Skeletal muscle satellite cell (primary cell): ENCODE data around the gene LYPD4.

Experiments
- H3K27me3 ChIP-seq: 2 replicates; pipeline ENCODE4 v1.7.0; 2013; ENCODE audit warnings: low read length; ENCODE audit not compliant: control insufficient read depth, insufficient read depth
- H3K36me3 ChIP-seq: 2 replicates; pipeline ENCODE4 v1.7.0; 2013; ENCODE audit warnings: mild to moderate bottlenecking, control low read depth, low read length; ENCODE audit not compliant: insufficient read depth
- H3K4me1 ChIP-seq: 2 replicates; pipeline ENCODE4 v1.7.0; 2013; ENCODE audit warnings: low read length; ENCODE audit not compliant: control insufficient read depth, insufficient read depth
- H3K4me2 ChIP-seq: 2 replicates; pipeline ENCODE4 v1.7.0; 2013; ENCODE audit warnings: mild to moderate bottlenecking, low read length
- H3K4me3 ChIP-seq: 2 replicates; pipeline ENCODE4 v1.7.0; 2013; ENCODE audit warnings: low read length
- H3K9ac ChIP-seq: 2 replicates; pipeline ENCODE4 v1.7.0; 2013; ENCODE audit warnings: mild to moderate bottlenecking, low read depth, low read length, moderate library complexity
- H3K9me3 ChIP-seq: replicated peaks from 2 replicates; pipeline ENCODE4 v1.7.0; 2013; ENCODE audit warnings: mild to moderate bottlenecking, control low read depth, low read length

LYPD4 gene

DNA sequence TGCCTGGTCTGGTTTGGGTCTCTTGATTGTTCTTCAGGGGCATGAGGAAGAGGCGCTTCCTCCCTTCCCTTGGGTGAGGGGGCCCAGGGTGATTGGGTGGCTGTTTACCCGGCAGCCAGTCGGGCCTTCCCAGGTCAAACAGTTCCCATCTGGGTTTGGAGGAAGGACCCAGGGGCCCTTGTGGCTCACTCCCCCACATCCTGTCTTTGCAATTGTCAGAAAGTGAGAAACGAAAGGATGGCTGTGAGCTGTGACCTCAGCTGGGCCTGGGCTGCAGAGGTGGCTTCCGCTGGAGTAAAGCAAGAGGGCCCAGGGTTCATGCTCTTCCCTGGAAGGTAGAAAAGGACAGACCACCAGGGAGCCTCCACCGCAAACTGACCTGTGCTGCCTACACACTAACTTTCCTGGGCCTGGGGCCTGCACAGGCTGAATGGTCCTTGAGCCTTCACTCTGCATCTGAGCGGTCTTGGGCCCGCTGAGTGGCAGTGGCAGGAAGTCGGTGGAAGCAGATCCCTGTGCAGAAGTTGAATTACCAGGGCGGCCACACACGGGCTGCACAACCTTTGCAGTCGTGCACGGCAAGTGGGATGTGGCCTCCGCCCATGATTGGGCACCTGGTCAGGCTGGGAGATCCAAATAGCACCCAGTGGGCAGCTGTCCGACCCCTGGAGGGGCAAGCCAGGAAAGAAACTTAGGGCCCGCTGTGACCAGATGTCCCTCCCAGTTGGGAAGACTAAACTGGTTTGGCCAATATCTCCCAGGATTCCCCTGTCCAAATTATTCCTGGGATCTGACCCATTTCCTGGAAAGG lies 27.3 kb upstream of the LYPD4 start:
- Histone ChIP-seq H3K9ac (no peak overlapping the region), H3K4me3 (no peak overlapping the region)

DNA sequence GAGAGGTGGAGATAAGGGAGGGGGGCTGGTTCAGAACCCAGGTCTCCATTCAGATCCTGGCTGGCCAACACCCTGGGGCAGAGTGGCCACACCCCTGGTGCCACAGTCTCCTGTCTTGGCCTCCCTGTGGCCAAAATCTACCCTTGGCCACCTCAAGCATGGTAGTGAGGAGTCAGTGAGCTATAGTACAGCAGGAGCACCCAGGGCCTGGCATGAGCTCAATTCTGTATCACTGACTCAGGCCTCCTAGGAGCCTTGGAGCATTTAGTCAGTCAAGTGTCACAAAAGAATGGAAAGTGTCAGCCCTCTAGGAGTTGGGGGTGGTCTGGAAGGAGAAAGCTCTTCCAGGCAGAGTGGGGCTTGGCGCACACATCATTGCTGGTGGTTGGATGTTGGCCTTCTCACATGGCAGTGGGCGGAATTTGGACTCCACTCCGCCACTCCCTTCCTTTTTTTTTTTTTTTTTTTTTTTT lies 26.0 kb upstream of the LYPD4 start:
- H3K36me3 ChIP-seq, result peaks cover 63% of the 10 kb centered on the region
- H3K4me3 ChIP-seq, result no peak overlapping the region
- H3K4me2 ChIP-seq, result no peak overlapping the region
- no peaks in the 10 kb centered on the region for H3K27me3 ChIP-seq
- H3K9me3 ChIP-seq, result no peaks in the 10 kb centered on the region
- no peak overlapping the region for H3K9ac ChIP-seq
- H3K4me1 ChIP-seq, result no peaks in the 10 kb centered on the region

More for the DNA sequence above, 27.3 kb upstream of the LYPD4 start:
- Histone ChIP-seq H3K27me3 (no peaks in the 10 kb centered on the region), H3K36me3 (peaks cover 56% of the 10 kb centered on the region), H3K9me3 (no peaks in the 10 kb centered on the region), H3K4me1 (no peaks in the 10 kb centered on the region), H3K4me2 (no peak overlapping the region)

DNA sequence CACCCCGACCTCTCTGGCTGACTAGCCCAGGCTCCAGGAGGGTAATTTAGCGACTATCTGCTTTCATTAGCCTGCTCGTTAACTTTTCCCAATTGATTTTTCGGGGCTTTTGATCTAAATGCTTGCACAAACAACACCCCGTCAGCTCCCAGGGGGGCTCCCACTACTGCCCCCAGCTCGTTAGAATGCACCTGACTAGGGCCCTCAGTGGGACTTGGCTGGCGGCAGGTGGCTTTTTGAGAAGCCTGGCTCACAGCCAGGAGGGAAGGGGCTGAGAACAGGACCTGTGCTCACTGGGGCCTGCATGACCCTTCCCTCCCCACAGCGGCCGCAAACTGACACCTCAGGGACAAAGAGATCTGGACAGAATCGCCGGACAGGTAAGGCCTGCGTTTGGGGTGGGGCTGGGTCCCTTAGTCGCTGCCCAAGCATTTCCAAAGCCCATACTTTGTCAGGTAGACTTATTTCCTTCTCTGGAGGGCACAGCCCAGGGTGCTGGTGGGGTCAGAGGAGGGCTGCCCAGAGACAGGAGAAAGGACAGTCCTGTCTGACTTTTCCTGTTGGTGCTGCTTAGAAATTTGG lies 25.0 kb upstream of the LYPD4 start:
- no peaks in the 10 kb centered on the region for H3K4me1 ChIP-seq
- peaks cover 72% of the 10 kb centered on the region for H3K36me3 ChIP-seq
- H3K4me3 ChIP-seq, result no peak overlapping the region
- no peaks in the 10 kb centered on the region for H3K9me3 ChIP-seq
- no peak overlapping the region for H3K9ac ChIP-seq
- no peaks in the 10 kb centered on the region for H3K27me3 ChIP-seq
- no peak overlapping the region for H3K4me2 ChIP-seq

DNA sequence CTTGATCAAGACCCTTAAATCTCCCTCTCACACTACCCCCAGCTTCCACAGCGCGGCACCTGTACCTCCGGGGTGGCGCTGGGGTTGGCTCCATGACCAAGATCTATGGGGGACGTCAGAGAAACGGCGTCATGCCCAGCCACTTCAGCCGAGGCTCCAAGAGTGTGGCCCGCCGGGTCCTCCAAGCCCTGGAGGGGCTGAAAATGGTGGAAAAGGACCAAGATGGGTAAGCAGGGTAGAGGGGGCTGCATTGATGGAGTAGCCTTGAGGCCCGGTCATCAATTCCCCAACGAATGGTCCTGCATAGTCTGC lies 24.5 kb upstream of the LYPD4 start:
- Histone ChIP-seq H3K4me3 (no peak overlapping the region), H3K4me1 (no peaks in the 10 kb centered on the region), H3K36me3 (peaks cover 78% of the 10 kb centered on the region), H3K9ac (no peak overlapping the region), H3K9me3 (no peaks in the 10 kb centered on the region), H3K27me3 (no peaks in the 10 kb centered on the region), H3K4me2 (no peak overlapping the region)

DNA sequence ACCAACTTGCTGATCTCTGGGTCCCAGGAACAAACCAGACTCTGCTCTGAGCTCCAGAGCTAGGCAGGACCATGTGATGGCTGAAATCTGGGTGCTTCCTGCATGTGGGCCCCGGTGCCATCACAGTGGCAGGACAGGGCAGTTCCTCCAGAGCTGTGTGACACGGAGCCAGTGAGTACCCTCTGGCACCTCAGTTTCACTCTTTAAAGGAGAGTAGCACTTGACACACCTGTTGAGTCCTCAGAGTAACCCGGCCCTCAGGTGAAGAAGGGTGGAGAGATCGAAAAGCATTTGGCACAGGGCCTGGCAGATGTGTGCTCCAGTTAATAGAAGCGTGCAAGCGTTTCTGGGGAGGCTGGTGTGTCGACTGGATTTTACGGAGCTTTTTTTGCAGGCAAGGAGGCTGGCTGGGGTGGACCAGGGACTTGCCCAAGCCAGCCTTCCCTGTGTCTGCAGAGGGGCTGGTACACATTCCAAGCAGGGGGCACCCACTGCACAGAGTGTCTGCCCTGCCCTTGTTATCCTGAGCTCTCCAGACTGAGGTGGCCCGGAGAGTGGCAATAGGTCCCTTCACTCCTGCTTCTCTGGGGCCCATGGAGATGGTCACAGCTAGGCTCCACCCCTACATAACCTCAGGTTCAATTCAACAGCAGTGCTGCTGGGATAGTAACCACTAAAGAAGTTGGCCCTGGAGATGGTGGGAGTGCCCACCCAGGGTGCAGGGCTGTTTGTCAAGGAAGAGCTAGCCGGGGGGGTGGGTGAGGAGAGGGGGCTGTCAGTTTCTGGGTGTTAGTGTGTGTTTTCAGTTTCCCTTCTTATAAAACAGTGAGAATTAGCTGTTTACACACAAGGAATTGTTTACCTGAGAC lies 23.9 kb upstream of the LYPD4 start:
- Histone ChIP-seq H3K36me3 (peaks cover 81% of the 10 kb centered on the region), H3K9ac (peak overlapping the region; percentile 13), H3K4me2 (no peak overlapping the region), H3K27me3 (no peaks in the 10 kb centered on the region), H3K9me3 (no peaks in the 10 kb centered on the region), H3K4me1 (peaks cover 1% of the 10 kb centered on the region), H3K4me3 (no peak overlapping the region)

DNA sequence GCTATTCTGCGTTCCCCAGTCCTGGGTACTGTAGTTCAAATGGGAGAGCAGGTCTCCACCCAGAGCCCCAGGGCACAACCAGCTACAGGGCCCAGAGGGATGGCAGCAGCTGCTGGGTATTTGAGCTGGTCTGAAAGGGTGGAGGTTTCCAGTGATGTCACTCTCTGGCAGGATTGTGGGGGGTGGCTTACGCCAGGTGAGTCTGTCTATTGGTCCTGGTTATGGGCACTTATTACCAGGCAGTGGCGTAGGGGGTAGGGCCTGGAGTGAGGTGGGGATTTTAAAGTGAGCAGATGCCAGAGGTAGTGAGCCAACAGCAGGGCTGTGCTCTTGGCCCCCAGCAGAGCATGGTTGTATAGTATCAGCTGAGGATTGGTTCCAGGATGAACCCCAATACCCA lies 21.8 kb upstream of the LYPD4 start:
- peaks cover 21% of the 10 kb centered on the region for H3K4me1 ChIP-seq

DNA sequence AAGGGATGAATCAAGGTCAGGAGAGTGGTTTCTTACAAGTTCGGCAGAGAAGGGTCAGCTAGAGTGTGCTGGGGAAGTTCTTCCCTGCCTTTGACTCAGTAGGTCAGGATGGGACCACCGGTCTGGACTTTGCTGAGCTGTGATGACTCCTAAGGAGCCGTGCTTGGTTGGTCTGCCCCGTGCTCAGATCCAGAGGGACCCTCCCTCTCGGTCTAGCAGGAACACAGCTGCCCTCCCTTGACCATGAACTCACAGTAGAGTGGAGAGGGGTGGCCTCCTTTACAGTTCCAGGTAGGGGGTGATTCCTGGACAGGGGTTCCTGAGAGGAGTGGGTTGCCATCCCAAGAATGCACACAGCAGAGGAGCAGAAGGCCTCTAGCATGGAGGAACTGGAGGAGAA lies 19.9 kb upstream of the LYPD4 start:
- H3K9ac ChIP-seq, result no peak overlapping the region
- H3K27me3 ChIP-seq, result no peaks in the 10 kb centered on the region
- no peak overlapping the region for H3K4me3 ChIP-seq
- H3K4me1 ChIP-seq, result peaks cover 25% of the 10 kb centered on the region
- H3K36me3 ChIP-seq, result peaks cover 79% of the 10 kb centered on the region
- H3K4me2 ChIP-seq, result peak overlapping the region; percentile 15
- H3K9me3 ChIP-seq, result no peaks in the 10 kb centered on the region

More for the DNA sequence above, 21.8 kb upstream of the LYPD4 start:
- H3K4me3 ChIP-seq, result no peak overlapping the region
- H3K9me3 ChIP-seq, result no peaks in the 10 kb centered on the region
- no peak overlapping the region for H3K9ac ChIP-seq
- H3K36me3 ChIP-seq, result peaks cover 88% of the 10 kb centered on the region
- H3K4me2 ChIP-seq, result peak overlapping the region; percentile 17
- H3K27me3 ChIP-seq, result no peaks in the 10 kb centered on the region

DNA sequence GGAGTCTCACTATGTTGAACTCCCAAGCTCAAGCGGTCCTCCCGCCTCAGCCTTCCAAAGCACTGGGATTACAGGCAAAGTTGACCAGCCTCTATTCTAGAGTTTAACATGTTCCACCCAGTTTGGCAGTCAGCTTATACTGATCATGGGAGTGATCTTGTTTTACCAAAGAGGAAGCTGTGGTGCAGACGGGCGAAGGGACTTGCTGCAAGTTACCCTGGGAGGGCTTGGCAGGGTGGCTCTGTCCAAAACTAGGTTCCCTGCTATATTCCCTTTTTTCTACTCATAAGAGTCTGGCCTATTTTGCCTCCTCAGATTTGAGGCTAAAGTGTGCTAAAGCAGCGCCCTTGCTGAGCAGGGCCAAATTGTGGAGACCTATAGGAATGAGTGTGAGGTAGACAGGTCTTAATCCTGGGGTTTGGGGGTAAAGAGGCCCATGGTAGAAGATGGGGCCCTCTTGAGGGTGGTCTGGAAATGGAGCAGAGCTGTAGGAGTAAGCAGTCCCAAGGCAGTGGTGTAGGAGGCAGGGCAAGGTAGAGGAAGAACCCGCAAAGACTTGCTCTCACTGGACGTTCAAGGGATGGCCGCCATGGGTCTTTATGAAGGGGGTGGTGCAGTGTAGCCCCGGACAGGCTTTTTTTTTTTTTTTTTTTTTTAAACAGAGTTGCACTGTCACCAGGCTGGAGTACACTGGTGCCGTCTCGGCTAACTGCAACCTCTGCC lies 18.9 kb upstream of the LYPD4 start:
- Histone ChIP-seq H3K4me2 (peak overlapping the region; percentile 97), H3K27me3 (no peaks in the 10 kb centered on the region), H3K36me3 (peaks cover 69% of the 10 kb centered on the region), H3K9ac (peak overlapping the region; percentile 4), H3K4me1 (peaks cover 25% of the 10 kb centered on the region), H3K4me3 (no peak overlapping the region), H3K9me3 (no peaks in the 10 kb centered on the region)

DNA sequence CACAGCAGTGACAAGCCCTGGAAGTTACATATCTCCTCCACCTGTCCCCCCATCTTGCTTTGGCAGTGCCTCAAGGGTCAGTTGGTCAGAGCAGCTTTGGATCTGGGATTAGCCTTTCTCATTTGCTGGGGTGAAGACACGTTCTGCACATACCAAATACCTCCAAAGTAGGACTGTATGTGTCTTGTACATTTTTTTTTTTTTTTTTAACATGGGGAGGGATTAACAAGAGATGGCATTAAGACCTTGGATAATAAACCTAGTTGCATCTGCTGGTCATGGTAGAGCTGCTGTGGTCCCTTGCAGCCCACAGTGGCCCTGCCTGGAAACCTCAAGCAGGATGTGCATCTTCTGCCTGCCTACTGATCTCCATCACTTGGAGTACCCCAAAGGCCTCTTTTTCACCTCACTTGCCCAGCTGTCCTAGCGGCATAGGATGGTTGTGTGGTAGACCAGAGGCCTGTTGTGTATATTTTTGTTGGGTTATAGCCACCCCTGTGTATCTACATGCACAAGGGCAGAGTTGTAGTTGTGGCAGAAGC lies 18.0 kb upstream of the LYPD4 start:
- H3K27me3 ChIP-seq, result no peaks in the 10 kb centered on the region
- H3K4me1 ChIP-seq, result peaks cover 25% of the 10 kb centered on the region
- H3K9ac ChIP-seq, result peak overlapping the region; percentile 99
- H3K36me3 ChIP-seq, result peaks cover 60% of the 10 kb centered on the region
- peak overlapping the region; percentile 97 for H3K4me2 ChIP-seq
- H3K9me3 ChIP-seq, result no peaks in the 10 kb centered on the region
- H3K4me3 ChIP-seq, result peak overlapping the region; percentile 19

DNA sequence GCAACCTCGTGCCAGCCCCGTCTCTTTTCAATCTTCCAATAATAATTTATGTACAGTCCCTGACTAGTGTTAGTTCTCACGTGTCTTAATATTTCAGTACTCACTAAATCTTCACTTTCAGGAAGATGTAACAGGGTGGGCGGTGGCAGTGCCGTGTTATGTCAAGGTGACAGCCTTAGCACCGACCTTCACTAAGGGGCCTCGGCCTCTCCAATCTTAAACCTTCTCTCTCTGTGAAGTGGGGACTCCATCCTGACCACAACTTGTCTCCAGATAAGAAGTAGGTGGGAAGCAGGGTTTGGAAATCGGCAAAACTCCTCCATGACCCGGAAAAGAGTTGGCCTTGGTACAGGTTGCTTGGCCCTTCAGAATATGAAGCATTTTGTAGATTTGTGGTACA lies 17.4 kb upstream of the LYPD4 start:
- H3K9ac ChIP-seq, result peak overlapping the region; percentile 99
- H3K4me3 ChIP-seq, result peak overlapping the region; percentile 90
- no peaks in the 10 kb centered on the region for H3K27me3 ChIP-seq
- peak overlapping the region; percentile 97 for H3K4me2 ChIP-seq
- peaks cover 25% of the 10 kb centered on the region for H3K4me1 ChIP-seq
- H3K36me3 ChIP-seq, result peaks cover 54% of the 10 kb centered on the region
- H3K9me3 ChIP-seq, result no peaks in the 10 kb centered on the region
